GM23338 (cell line): Measurements from ENCODE around the gene SH3TC1. TPM values are rescaled to one million over a fixed set of nuclear protein-coding genes. Genes with fewer than 3 reads are reported as not detected.

Experiments used
- ATAC-seq: fragments of 200-7000 bp; cut with Tn5 transposase; 3 replicates; pipeline ENCODE4 v1.9.1; 2020
- DNase-seq: peaks from one replicate; pipeline ENCODE4 v3.0.0-alpha.2; 2015; ENCODE audit warnings: low spot score
- H2AFZ ChIP-seq: fragments of 200-600 bp; sonication (generic); 2 replicates; pipeline ENCODE4 v1.8.0; 2016; ENCODE audit warnings: antibody characterized with exemption, mild to moderate bottlenecking, moderate library complexity
- H3F3A ChIP-seq: fragments of 200-600 bp; sonication (generic); replicated peaks from 2 replicates; pipeline ENCODE4 v1.8.0; 2017; ENCODE audit warnings: antibody characterized with exemption, mixed run types, low read depth
- H3K27ac ChIP-seq: fragments of 200-600 bp; sonication (generic); 2 replicates; pipeline ENCODE4 v1.6.1; 2016; ENCODE audit warnings: low read depth
- H3K27me3 ChIP-seq: fragments of 200-600 bp; sonication (generic); 2 replicates; pipeline ENCODE4 v1.8.0; 2016; ENCODE audit warnings: mild to moderate bottlenecking, mixed run types, moderate library complexity; ENCODE audit not compliant: insufficient read depth
- H3K36me3 ChIP-seq: fragments of 200-600 bp; sonication (generic); 2 replicates; pipeline ENCODE4 v1.8.0; 2016; ENCODE audit warnings: mild to moderate bottlenecking; ENCODE audit not compliant: insufficient read depth
- H3K4me1 ChIP-seq: fragments of 200-600 bp; sonication (generic); 2 replicates; pipeline ENCODE4 v1.8.0; 2016; ENCODE audit warnings: mild to moderate bottlenecking, moderate library complexity; ENCODE audit not compliant: insufficient read depth
- H3K4me2 ChIP-seq: fragments of 200-600 bp; sonication (generic); 2 replicates; pipeline ENCODE4 v1.7.1; 2017; ENCODE audit warnings: mixed run types
- H3K4me3 ChIP-seq: fragments of 200-600 bp; sonication (generic); 2 replicates; pipeline ENCODE4 v1.6.1; 2016; ENCODE audit warnings: mixed run types
- H3K79me2 ChIP-seq: fragments of 200-600 bp; sonication (generic); replicated peaks from 2 replicates; pipeline ENCODE4 v1.8.0; 2017; ENCODE audit warnings: mild to moderate bottlenecking; ENCODE audit not compliant: insufficient read depth
- H3K9me2 ChIP-seq: fragments of 200-600 bp; sonication (generic); 2 replicates; pipeline ENCODE4 v1.8.0; 2017; ENCODE audit not compliant: insufficient read depth
- H4K20me1 ChIP-seq: fragments of 200-600 bp; sonication (generic); replicated peaks from 2 replicates; pipeline ENCODE4 v1.8.0; 2017; ENCODE audit warnings: mild to moderate bottlenecking; ENCODE audit not compliant: insufficient read depth
- H3K27ac Mint-ChIP-seq: 2 replicates; pipeline ENCODE4 v1.8.0; 2020; ENCODE audit warnings: inconsistent platforms, mild to moderate bottlenecking, moderate library complexity, mixed read lengths
- H3K27me3 Mint-ChIP-seq: 3 replicates; pipeline ENCODE4 v1.8.0; 2022; ENCODE audit warnings: low read depth, mild to moderate bottlenecking, moderate library complexity, mixed read lengths, inconsistent platforms; ENCODE audit not compliant: insufficient read depth, poor library complexity
- H3K36me3 Mint-ChIP-seq: 3 replicates; pipeline ENCODE4 v1.8.0; 2021; ENCODE audit warnings: low read depth, mild to moderate bottlenecking, inconsistent platforms, moderate library complexity, mixed read lengths
- H3K4me1 Mint-ChIP-seq: 3 replicates; pipeline ENCODE4 v1.8.0; 2020; ENCODE audit warnings: mild to moderate bottlenecking, inconsistent platforms, mixed read lengths
- H3K4me3 Mint-ChIP-seq: 3 replicates; pipeline ENCODE4 v1.8.0; 2021; ENCODE audit warnings: moderate library complexity, mild to moderate bottlenecking, inconsistent platforms, mixed read lengths
- H3K9me3 Mint-ChIP-seq: 3 replicates; pipeline ENCODE4 v1.8.0; 2020; ENCODE audit warnings: moderate library complexity, mild to moderate bottlenecking, inconsistent platforms, mixed read lengths
- CREB1 ChIP-seq: fragments of 250-450 bp; sonication (Bioruptor Pico); IDR thresholded peaks from 2 replicates; pipeline ENCODE4 v1.5.0; 2020; ENCODE audit warnings: low read depth, mild to moderate bottlenecking, moderate library complexity
- CTCF ChIP-seq, 2 experiments: fragments of 200-600 bp in 1 of 2; sonication (generic) in 1 of 2; conservative IDR thresholded peaks; 2 replicates each; pipeline versions ENCODE4 v1.5.1 to v1.6.1; 2016 to 2017; ENCODE audit warnings: antibody characterized with exemption in 2 of 2, low read depth in 2 of 2, mild to moderate bottlenecking in 2 of 2, moderate library complexity in 1 of 2
- ETS1 ChIP-seq: IDR thresholded peaks from 2 replicates; pipeline ENCODE4 v1.6.1; 2016; ENCODE audit warnings: antibody characterized with exemption
- EZH2 ChIP-seq: fragments of 200-600 bp; sonication (generic); IDR thresholded peaks from one replicate; pipeline ENCODE4 v1.8.0; 2017; ENCODE audit warnings: antibody characterized with exemption, mild to moderate bottlenecking, low read depth; ENCODE audit not compliant: unreplicated experiment
- EZH2phosphoT487 ChIP-seq: fragments of 200-600 bp; sonication (generic); IDR thresholded peaks from one replicate; pipeline ENCODE4 v1.8.1; 2018; ENCODE audit warnings: antibody characterized with exemption; ENCODE audit not compliant: unreplicated experiment
- POLR2AphosphoS5 ChIP-seq: IDR thresholded peaks from 2 replicates; pipeline ENCODE4 v1.6.1; 2016; ENCODE audit warnings: antibody characterized with exemption, low read depth
- REST ChIP-seq: IDR thresholded peaks from one replicate; pipeline ENCODE4 v1.6.1; 2018; ENCODE audit warnings: antibody characterized with exemption; ENCODE audit not compliant: unreplicated experiment
- STAT1 ChIP-seq: IDR thresholded peaks from one replicate; pipeline ENCODE4 v1.6.1; 2016; ENCODE audit warnings: antibody characterized with exemption; ENCODE audit not compliant: unreplicated experiment
- ZNF114 ChIP-seq: fragments of 250-450 bp; sonication (Bioruptor Pico); IDR thresholded peaks from 2 replicates; pipeline ENCODE4 v1.5.0; 2020; ENCODE audit warnings: mild to moderate bottlenecking, moderate library complexity
- ZNF331 ChIP-seq: fragments of 250-450 bp; sonication (Bioruptor Pico); IDR thresholded peaks from 2 replicates; pipeline ENCODE4 v1.5.0; 2020; ENCODE audit warnings: low read depth, mild to moderate bottlenecking, moderate library complexity
- ZNF462 ChIP-seq: fragments of 250-450 bp; sonication (Bioruptor Pico); IDR thresholded peaks from 2 replicates; pipeline ENCODE4 v1.5.0; 2020; ENCODE audit warnings: mild to moderate bottlenecking, moderate library complexity
- polyA plus RNA-seq: library from polyadenylated mRNA; unstranded; fragments of >200 nt; fragmentation: Nextera tagmentation; extraction: Ambion mirVana; gene quantifications from 2 replicates; pipeline ENCODE4 v1.2.1, GENCODE V29; 2016
- total RNA-seq: library from RNA; depleted of rRNA; stranded (reverse); fragments of >200 nt; shearing (Covaris generic); gene quantifications from 2 replicates; pipeline ENCODE4 v1.2.3, GENCODE V29; 2014

SH3TC1 gene
- total and polyA plus RNA-seq, 2 experiments from 2014 or later = 0.07 TPM; not detected in 1

GRCh38 chr4:8230033-8230432 is 30.9 kb downstream of the SH3TC1 start:
- ATAC-seq (no peak), DNase-seq (no peak)
- Histone ChIP-seq H3K4me2 (no peak overlapping the region), H3K4me3 (no peak overlapping the region), H3K4me1 (peaks cover 11% of the 10 kb centered on the region), H3K27me3 (no peaks in the 10 kb centered on the region), H2AFZ (no peak overlapping the region), H4K20me1 (no peaks in the 10 kb centered on the region), H3F3A (no peaks in the 10 kb centered on the region), H3K9me2 (no peaks in the 10 kb centered on the region), H3K79me2 (no peaks in the 10 kb centered on the region), H3K27ac (no peak overlapping the region), H3K36me3 (no peaks in the 10 kb centered on the region)
- Mint-ChIP-seq H3K36me3 (no peaks in the 10 kb centered on the region), H3K27ac (no peak overlapping the region), H3K4me1 (peaks cover 17% of the 10 kb centered on the region), H3K9me3 (no peaks in the 10 kb centered on the region), H3K27me3 (peaks cover 10% of the 10 kb centered on the region), H3K4me3 (no peak overlapping the region)
- no peak for TF ChIP-seq ZNF462 (CRISPR knock-in tag)
- no peak for TF ChIP-seq REST
- TF ChIP-seq CREB1 (CRISPR knock-in tag) = no peak
- TF ChIP-seq EZH2phosphoT487 = no peak
- no peak for TF ChIP-seq EZH2
- TF ChIP-seq STAT1 = no peak
- TF ChIP-seq ZNF331 = no peak
- TF ChIP-seq ZNF114 = no peak
- no peak for TF ChIP-seq CTCF (conservative IDR thresholded peaks at IDR 0.05; ENCODE audit: low read depth in 2 of 2)
- TF ChIP-seq ETS1 = no peak
- TF ChIP-seq POLR2AphosphoS5 = no peak
